Common myeloid progenitor, CD34-positive (primary cell): ENCODE measurements around the gene ADPRHL1.
A peak's percentile ranks its signal among the peaks of the same experiment; 100 is the strongest.

ENCODE experiments used
- CTCF ChIA-PET: fragments of 350-600 bp; sonication (Branson Sonifier 250); formaldehyde crosslinking; loops from one replicate; lab custom pipeline; 2021; ENCODE audit warnings: antibody characterized with exemption; lab: Charles Lee
- POLR2A ChIA-PET: fragments of 350-600 bp; sonication (Branson Sonifier 250); formaldehyde crosslinking; loops from one replicate; lab custom pipeline; 2021; ENCODE audit warnings: antibody characterized with exemption; lab: Charles Lee
- DNase-seq, 3 donors: peaks; one replicate each; pipeline versions ENCODE4 v3.0.0 to v3.0.0-alpha.2; 2013
- H3K27ac ChIP-seq, 2 experiments: 1 replicate in 1 of 2; 2 replicates in 1 of 2; pipeline ENCODE4 v1.7.0; 2013; ENCODE audit warnings: inconsistent platforms in 2 of 2, low read length in 2 of 2, mild to moderate bottlenecking in 2 of 2, low read depth in 1 of 2, moderate library complexity in 1 of 2; ENCODE audit not compliant: severe bottlenecking in 2 of 2, insufficient read depth in 1 of 2, poor library complexity in 1 of 2
- H3K27me3 ChIP-seq, 5 experiments: replicated peaks in 2 of 5; 1 replicate in 3 of 5; 2 replicates in 2 of 5; pipeline versions ENCODE4 v1.6.1 to v1.7.0; 2013; ENCODE audit warnings: low read length in 4 of 5, mild to moderate bottlenecking in 2 of 5, moderate library complexity in 2 of 5, inconsistent platforms in 1 of 5; ENCODE audit not compliant: insufficient read depth in 5 of 5, control insufficient read depth in 4 of 5
- H3K36me3 ChIP-seq, 4 experiments: 1 replicate in 2 of 4; 2 replicates in 2 of 4; pipeline versions ENCODE4 v1.6.1 to v1.7.0; 2013; ENCODE audit warnings: low read length in 3 of 4, control low read depth in 1 of 4, mild to moderate bottlenecking in 1 of 4; ENCODE audit not compliant: control insufficient read depth in 4 of 4, insufficient read depth in 4 of 4
- H3K4me1 ChIP-seq, 4 experiments: 1 replicate in 3 of 4; 2 replicates in 1 of 4; pipeline versions ENCODE4 v1.6.1 to v1.7.1; 2013; ENCODE audit warnings: low read length in 3 of 4, mild to moderate bottlenecking in 3 of 4, control low read depth in 1 of 4, inconsistent platforms in 1 of 4, moderate library complexity in 1 of 4; ENCODE audit not compliant: control insufficient read depth in 4 of 4, insufficient read depth in 4 of 4; ENCODE audit errors: control extremely low read depth in 1 of 4
- H3K4me3 ChIP-seq, 7 experiments: 1 replicate in 4 of 7; 2 replicates in 3 of 7; pipeline versions ENCODE4 v1.5.1 to v1.7.0; 2013; ENCODE audit warnings: mild to moderate bottlenecking in 7 of 7, low read length in 6 of 7, moderate library complexity in 6 of 7, inconsistent platforms in 2 of 7, low read depth in 2 of 7, control low read depth in 1 of 7; ENCODE audit not compliant: insufficient read depth in 4 of 7, control insufficient read depth in 1 of 7; ENCODE audit errors: extremely low read depth in 1 of 7
- H3K9me3 ChIP-seq, 5 experiments: 1 replicate in 4 of 5; 2 replicates in 1 of 5; pipeline versions ENCODE4 v1.6.1 to v1.7.1; 2013; ENCODE audit warnings: low read length in 4 of 5, mild to moderate bottlenecking in 2 of 5, inconsistent platforms in 1 of 5, low read depth in 1 of 5, moderate library complexity in 1 of 5; ENCODE audit not compliant: control insufficient read depth in 4 of 5, insufficient read depth in 2 of 5; ENCODE audit errors: control extremely low read depth in 1 of 5
- WGBS: methylation state at CpG from one replicate; pipeline ENCODE4 v1.1.5; 2013; ENCODE audit not compliant: insufficient coverage; 5-methylcytosine and 5-hydroxymethylcytosine counted together

The ADPRHL1 gene

GRCh38 chr13:113353254-113353653 lies 100.0 kb downstream of the ADPRHL1 start:
- ChIA-PET CTCF (interaction anchor here (0.9 to 1.2 kb wide), 2 partner anchors 8 to 49 kb away, joined by 3 read pairs; no protein-coding TSS in a partner anchor), POLR2A (no interaction called here)
- Histone ChIP-seq H3K27ac (no peak overlapping the region), H3K9me3 (peaks cover 0 to 2% (median 0%) of the 10 kb centered on the region in 5 experiments), H3K4me3 (no peak overlapping the region), H3K4me1 (no peaks in the 10 kb centered on the region), H3K36me3 (no peaks in the 10 kb centered on the region), H3K27me3 (peaks cover 0 to 3% (median 0%) of the 10 kb centered on the region in 5 experiments)
- 90% methylated on average over 11 of the region's 12 CpGs for WGBS
- DNase-seq: no peak

GRCh38 chr13:113351514-113352026 lies 101.7 kb downstream of the ADPRHL1 start:
- H3K36me3 ChIP-seq: no peaks in the 10 kb centered on the region
- ChIA-PET CTCF (no interaction called here), POLR2A (no interaction called here)
- H3K27me3 ChIP-seq: no peaks in the 10 kb centered on the region
- no peak overlapping the region for H3K27ac ChIP-seq
- H3K4me3 ChIP-seq: no peak overlapping the region
- peak in 2 of 3 donors; percentile 22 to 39 for DNase-seq
- 90% methylated on average over 17 of the region's 17 CpGs for WGBS
- no peaks in the 10 kb centered on the region for H3K4me1 ChIP-seq
- peaks cover 0 to 12% (median 5%) of the 10 kb centered on the region in 5 experiments for H3K9me3 ChIP-seq

GRCh38 chr13:113350938-113351335 lies 102.4 kb downstream of the ADPRHL1 start:
- H3K9me3 ChIP-seq: peaks cover 0 to 12% (median 5%) of the 10 kb centered on the region in 5 experiments
- WGBS: over 99% methylated on average over 18 of the region's 20 CpGs
- no peaks in the 10 kb centered on the region for H3K27me3 ChIP-seq
- H3K36me3 ChIP-seq: no peaks in the 10 kb centered on the region
- DNase-seq: no peak
- ChIA-PET CTCF (no interaction called here), POLR2A (no interaction called here)
- no peak overlapping the region for H3K4me3 ChIP-seq
- H3K4me1 ChIP-seq: no peaks in the 10 kb centered on the region
- no peak overlapping the region for H3K27ac ChIP-seq

GRCh38 chr13:113350065-113350937 lies 103.0 kb downstream of the ADPRHL1 start:
- DNase-seq: no peak
- no peaks in the 10 kb centered on the region for H3K4me1 ChIP-seq
- 94% methylated on average over 26 of the region's 32 CpGs for WGBS
- H3K27ac ChIP-seq: no peak overlapping the region
- ChIA-PET POLR2A (no interaction called here), CTCF (no interaction called here)
- no peak overlapping the region for H3K4me3 ChIP-seq
- H3K27me3 ChIP-seq: no peaks in the 10 kb centered on the region
- H3K9me3 ChIP-seq: peaks cover 0 to 17% (median 11%) of the 10 kb centered on the region in 5 experiments
- no peaks in the 10 kb centered on the region for H3K36me3 ChIP-seq
